Sigmoid colon (tissue), 7 donors: ENCODE measurements around the gene NHSL2. TPM values are rescaled to one million over a fixed set of nuclear protein-coding genes. Genes with fewer than 3 reads are reported as not detected.

Source experiments
- DNase-seq: peaks from one replicate; pipeline ENCODE4 v3.0.0-alpha.2; 2019
- H3K27ac ChIP-seq, 4 donors: fragments of 200-600 bp; sonication (generic); one replicate each; pipeline ENCODE4 v1.5.1; 2016 to 2019; ENCODE audit warnings: mild to moderate bottlenecking in 1 of 4
- H3K27me3 ChIP-seq, 3 donors: fragments of 200-600 bp; sonication (generic); one replicate each; pipeline ENCODE4 v1.5.1; 2019; ENCODE audit warnings: mild to moderate bottlenecking in 1 of 3
- H3K36me3 ChIP-seq, 4 donors: fragments of 200-600 bp; sonication (generic); one replicate each; pipeline ENCODE4 v1.5.1; 2016 to 2019
- H3K4me1 ChIP-seq, 4 donors: fragments of 200-600 bp; sonication (generic); one replicate each; pipeline ENCODE4 v1.5.1; 2017 to 2019
- H3K4me3 ChIP-seq, 4 donors: fragments of 200-600 bp; sonication (generic); one replicate each; pipeline ENCODE4 v1.5.1; 2017 to 2019; ENCODE audit warnings: mild to moderate bottlenecking in 2 of 4, moderate library complexity in 1 of 4
- H3K9me3 ChIP-seq, 4 donors: fragments of 200-600 bp in 3 of 4; sonication (generic) in 3 of 4; one replicate each; pipeline versions ENCODE4 v1.5.1 to v1.6.1; 2013 to 2019
- EP300 ChIP-seq, 4 donors: sonication (generic); formaldehyde crosslinking; IDR thresholded peaks; one replicate each; pipeline ENCODE4 v1.6.1; 2017; ENCODE audit warnings: antibody characterized with exemption in 4 of 4
- POLR2A ChIP-seq, 2 donors: fragments of 450-650 bp; IDR thresholded peaks; one replicate each; pipeline ENCODE4 v1.6.1; 2016; ENCODE audit warnings: antibody characterized with exemption in 2 of 2, mild to moderate bottlenecking in 2 of 2, moderate library complexity in 2 of 2
- POLR2AphosphoS5 ChIP-seq, 4 donors: sonication (generic); formaldehyde crosslinking; IDR thresholded peaks; one replicate each; pipeline ENCODE4 v1.6.1; 2017; ENCODE audit warnings: antibody characterized with exemption in 4 of 4
- WGBS, 2 donors: extraction: QIAGEN DNeasy Blood & Tissue Kit; methylation state at CpG; one replicate each; pipeline ENCODE4 v1.1.7; 2013; 5-methylcytosine and 5-hydroxymethylcytosine counted together
- intact Hi-C: fragments of 100-400 bp; cut with DNase I; formaldehyde crosslinking; loops from one replicate; pipeline ENCODE4 v1.15.1; 2023
- polyA plus RNA-seq, 3 donors: library from polyadenylated mRNA; stranded (reverse); fragments of 200-250 nt; gene quantifications; one replicate each; pipeline ENCODE4 v1.2.3, GENCODE V29; 2013
- total RNA-seq, 4 donors: library from RNA; depleted of rRNA; stranded (reverse); fragments of >200 nt; gene quantifications; one replicate each; pipeline ENCODE4 v1.1.0, GENCODE V29; 2016
- TF ChIP-seq, protein P1 (sequence below), 4 experiments: fragments of 450-650 bp in 3 of 4; fragments of 200-600 bp in 1 of 4; IDR thresholded peaks; one replicate each; pipeline ENCODE4 v1.5.1; 2016 to 2019; ENCODE audit warnings: antibody characterized with exemption in 4 of 4, mild to moderate bottlenecking in 3 of 4, moderate library complexity in 2 of 4
- donor health status: healthy with polysubstance abuse.
- donor health status: Bipolar disorder and iron deficiency.
- donor health status: healthy.

Gene NHSL2
- total and polyA plus RNA-seq, 7 donors, result under 0.01 to 21.3 (median 8.1) TPM

DNA sequence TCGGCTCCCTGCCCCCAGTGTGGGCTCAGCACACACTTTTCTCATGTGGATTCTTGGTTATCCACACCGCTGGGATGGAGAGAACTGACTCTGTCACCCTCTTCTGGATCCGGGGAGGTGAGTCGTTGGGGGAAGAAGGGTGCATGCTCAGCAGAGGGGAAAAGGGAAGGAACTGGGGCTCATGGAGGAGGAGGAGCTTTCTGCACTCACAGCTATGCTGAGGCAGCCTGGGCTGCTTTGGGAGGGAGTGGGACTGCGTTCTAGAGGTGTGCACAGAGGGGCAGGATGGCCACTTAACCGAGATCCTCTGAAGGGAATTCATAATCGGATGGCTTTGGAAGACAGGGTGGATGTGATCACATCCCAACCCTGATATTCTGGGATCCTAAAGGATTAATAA lies 169.5 kb downstream of the NHSL2 start:
- no peak for DNase-seq
- H3K9me3 ChIP-seq, result no peaks in the 10 kb centered on the region
- H3K36me3 ChIP-seq, result no peaks in the 10 kb centered on the region
- 61 to 82% methylated on average over 7 of the region's 7 CpGs for WGBS, 2 donors
- H3K4me3 ChIP-seq, result no peak overlapping the region
- no peaks in the 10 kb centered on the region for H3K27me3 ChIP-seq
- H3K27ac ChIP-seq, result peak overlapping the region in 3 of 4 donors; percentile 17 to 58 (median 27)
- intact Hi-C loops, result no loop called here
- TF ChIP-seq POLR2A (IDR thresholded peaks at IDR 0.05) (no peak), EP300 (IDR thresholded peaks at IDR 0.05) (no peak), POLR2AphosphoS5 (IDR thresholded peaks at IDR 0.05) (no peak)
- TF ChIP-seq, protein P1, sequence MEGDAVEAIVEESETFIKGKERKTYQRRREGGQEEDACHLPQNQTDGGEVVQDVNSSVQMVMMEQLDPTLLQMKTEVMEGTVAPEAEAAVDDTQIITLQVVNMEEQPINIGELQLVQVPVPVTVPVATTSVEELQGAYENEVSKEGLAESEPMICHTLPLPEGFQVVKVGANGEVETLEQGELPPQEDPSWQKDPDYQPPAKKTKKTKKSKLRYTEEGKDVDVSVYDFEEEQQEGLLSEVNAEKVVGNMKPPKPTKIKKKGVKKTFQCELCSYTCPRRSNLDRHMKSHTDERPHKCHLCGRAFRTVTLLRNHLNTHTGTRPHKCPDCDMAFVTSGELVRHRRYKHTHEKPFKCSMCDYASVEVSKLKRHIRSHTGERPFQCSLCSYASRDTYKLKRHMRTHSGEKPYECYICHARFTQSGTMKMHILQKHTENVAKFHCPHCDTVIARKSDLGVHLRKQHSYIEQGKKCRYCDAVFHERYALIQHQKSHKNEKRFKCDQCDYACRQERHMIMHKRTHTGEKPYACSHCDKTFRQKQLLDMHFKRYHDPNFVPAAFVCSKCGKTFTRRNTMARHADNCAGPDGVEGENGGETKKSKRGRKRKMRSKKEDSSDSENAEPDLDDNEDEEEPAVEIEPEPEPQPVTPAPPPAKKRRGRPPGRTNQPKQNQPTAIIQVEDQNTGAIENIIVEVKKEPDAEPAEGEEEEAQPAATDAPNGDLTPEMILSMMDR (IDR thresholded peaks at IDR 0.05), result no peak
- peaks cover 0 to 27% (median 4%) of the 10 kb centered on the region in 4 donors for H3K4me1 ChIP-seq

DNA sequence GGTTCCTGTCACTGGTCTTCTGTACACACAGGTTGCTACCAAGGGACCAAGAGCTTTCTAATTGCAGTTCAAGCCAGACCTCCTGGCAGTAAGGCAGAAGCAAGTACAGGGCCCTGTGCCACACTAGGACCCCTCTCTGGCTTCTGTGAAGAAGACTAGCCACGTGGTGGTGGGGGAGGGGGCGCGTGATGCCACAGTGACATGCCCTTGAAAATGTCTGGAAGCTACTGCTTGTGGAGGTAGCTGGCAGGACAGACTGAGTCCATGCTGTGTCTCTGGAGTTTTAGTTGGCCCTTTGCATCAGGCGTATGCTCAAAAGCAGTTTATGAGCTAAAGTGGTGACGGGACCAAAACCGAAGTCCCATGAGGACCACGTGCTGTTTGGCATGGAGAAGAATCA lies 170.2 kb downstream of the NHSL2 start:
- no peak for TF ChIP-seq POLR2AphosphoS5 (IDR thresholded peaks at IDR 0.05)
- TF ChIP-seq, protein P1 (IDR thresholded peaks at IDR 0.05), result no peak
- TF ChIP-seq EP300 (IDR thresholded peaks at IDR 0.05), result no peak
- TF ChIP-seq POLR2A (IDR thresholded peaks at IDR 0.05), result no peak
- peaks cover 0 to 27% (median 4%) of the 10 kb centered on the region in 4 donors for H3K4me1 ChIP-seq
- no peaks in the 10 kb centered on the region for H3K36me3 ChIP-seq
- H3K9me3 ChIP-seq, result no peaks in the 10 kb centered on the region
- peak overlapping the region in 1 of 4 donors; percentile 5 for H3K4me3 ChIP-seq
- no peaks in the 10 kb centered on the region for H3K27me3 ChIP-seq
- DNase-seq, result no peak
- 80 to 92% methylated on average over 7 of the region's 7 CpGs for WGBS, 2 donors
- H3K27ac ChIP-seq, result peak overlapping the region in 3 of 4 donors; percentile 14 to 58 (median 19)
- intact Hi-C loops, result no loop called here

DNA sequence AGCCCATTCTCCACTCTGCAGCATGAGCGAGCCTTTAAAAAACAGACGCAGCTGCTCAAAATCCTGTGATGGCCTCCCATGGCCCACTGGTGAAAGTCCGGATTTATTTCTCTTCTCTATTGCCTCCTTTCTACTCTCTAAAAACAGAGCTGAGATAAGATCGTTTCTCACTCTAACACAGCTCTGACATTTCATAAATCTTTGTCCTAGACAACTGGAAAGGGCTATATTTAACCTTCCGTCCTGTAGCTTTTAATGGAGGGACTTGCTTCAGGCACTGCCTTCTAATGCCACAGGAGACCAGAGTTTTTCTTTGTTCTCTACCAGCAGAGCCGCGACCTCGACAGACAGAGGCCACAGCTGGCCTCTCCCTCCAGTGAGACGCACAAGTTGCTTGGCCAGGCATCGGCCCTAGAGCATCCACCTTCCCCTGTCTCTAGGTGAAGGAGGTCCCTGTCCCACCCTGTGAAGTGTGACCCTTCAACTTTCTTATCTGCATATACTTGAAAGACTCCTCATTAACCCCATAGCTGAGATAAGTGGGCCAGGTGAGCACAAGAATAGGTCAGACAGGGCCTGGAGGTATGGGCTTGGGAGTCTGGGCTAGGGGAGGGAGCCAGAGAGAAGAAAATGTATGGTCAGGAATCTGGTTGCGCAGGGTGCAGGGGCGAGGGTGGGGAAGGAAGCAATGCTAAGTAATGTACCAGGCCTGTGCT lies 171.1 kb downstream of the NHSL2 start:
- H3K9me3 ChIP-seq, result no peaks in the 10 kb centered on the region
- WGBS, 2 donors, result 74 to 84% methylated on average over 12 of the region's 12 CpGs
- no peak for DNase-seq
- H3K4me3 ChIP-seq, result no peak overlapping the region
- no peaks in the 10 kb centered on the region for H3K27me3 ChIP-seq
- H3K36me3 ChIP-seq, result no peaks in the 10 kb centered on the region
- H3K27ac ChIP-seq, result peak overlapping the region; percentile 19 to 58 (median 20)
- intact Hi-C loops, result no loop called here
- no peak for TF ChIP-seq POLR2A (IDR thresholded peaks at IDR 0.05)
- TF ChIP-seq EP300 (IDR thresholded peaks at IDR 0.05), result no peak
- no peak for TF ChIP-seq POLR2AphosphoS5 (IDR thresholded peaks at IDR 0.05)
- TF ChIP-seq, protein P1 (IDR thresholded peaks at IDR 0.05), result no peak
- H3K4me1 ChIP-seq, result peaks cover 0 to 27% (median 4%) of the 10 kb centered on the region in 4 donors

DNA sequence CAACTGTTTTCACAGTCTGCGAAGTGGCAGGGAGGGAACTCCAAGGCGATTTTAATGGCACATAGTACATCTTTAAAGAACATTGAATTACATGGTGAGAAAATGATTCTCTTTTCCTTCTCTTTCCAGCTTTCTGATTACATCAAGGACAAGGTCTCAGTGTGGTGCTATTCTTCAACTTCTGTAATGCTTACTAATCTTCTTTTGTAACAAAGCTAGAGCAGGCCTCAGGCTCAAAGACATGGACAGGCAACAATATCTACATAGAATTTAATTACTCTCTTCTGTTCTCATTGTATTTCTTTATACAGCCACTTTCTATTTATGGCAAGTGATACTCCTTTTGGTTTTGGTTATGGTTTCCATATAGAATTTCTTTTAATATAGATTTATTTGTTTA lies 172.6 kb downstream of the NHSL2 start:
- DNase-seq, result no peak
- no peaks in the 10 kb centered on the region for H3K36me3 ChIP-seq
- WGBS, 2 donors, result 92 to 96% methylated on average over 2 of the region's 2 CpGs
- intact Hi-C loops, result no loop called here
- no peaks in the 10 kb centered on the region for H3K27me3 ChIP-seq
- no peaks in the 10 kb centered on the region for H3K9me3 ChIP-seq
- peaks cover 0 to 27% (median 4%) of the 10 kb centered on the region in 4 donors for H3K4me1 ChIP-seq
- no peak overlapping the region for H3K4me3 ChIP-seq
- H3K27ac ChIP-seq, result no peak overlapping the region
- TF ChIP-seq, protein P1 (IDR thresholded peaks at IDR 0.05), result no peak
- TF ChIP-seq POLR2A (IDR thresholded peaks at IDR 0.05) (no peak), EP300 (IDR thresholded peaks at IDR 0.05) (no peak), POLR2AphosphoS5 (IDR thresholded peaks at IDR 0.05) (no peak)
